Neuronal stem cell (in vitro differentiated cells): ENCODE measurements around the gene CLEC4G.

Experiments used
- DNase-seq: peaks from one replicate; pipeline ENCODE4 v3.0.0-alpha.2; 2013; ENCODE audit warnings: low spot score
- H2AFZ ChIP-seq: one replicate; pipeline ENCODE4 v1.6.1; 2013; ENCODE audit warnings: mild to moderate bottlenecking, low read length, inconsistent platforms
- H2AK5ac ChIP-seq: 2 replicates; pipeline ENCODE4 v1.6.1; 2013; ENCODE audit warnings: low read depth, mild to moderate bottlenecking, inconsistent platforms, low read length, moderate library complexity, mixed read lengths
- H2BK120ac ChIP-seq: 2 replicates; pipeline ENCODE4 v1.6.1; 2013; ENCODE audit warnings: low read depth, mild to moderate bottlenecking, inconsistent platforms, low read length, moderate library complexity, mixed read lengths
- H2BK12ac ChIP-seq: one replicate; pipeline ENCODE4 v1.6.1; 2013; ENCODE audit warnings: low read length, inconsistent platforms
- H2BK15ac ChIP-seq: 2 replicates; pipeline ENCODE4 v1.6.1; 2013; ENCODE audit warnings: mild to moderate bottlenecking, low read length, inconsistent platforms, mixed read lengths
- H2BK5ac ChIP-seq: one replicate; pipeline ENCODE4 v1.6.1; 2013; ENCODE audit warnings: inconsistent platforms, mild to moderate bottlenecking, low read length, moderate library complexity
- H3K14ac ChIP-seq: one replicate; pipeline ENCODE4 v1.6.1; 2013; ENCODE audit warnings: low read length, inconsistent platforms
- H3K18ac ChIP-seq: 2 replicates; pipeline ENCODE4 v1.6.1; 2013; ENCODE audit warnings: low read length, inconsistent platforms
- H3K23ac ChIP-seq: 2 replicates; pipeline ENCODE4 v1.6.1; 2013; ENCODE audit warnings: low read depth, mild to moderate bottlenecking, mixed read lengths, low read length, inconsistent platforms; ENCODE audit not compliant: poor library complexity
- H3K27ac ChIP-seq: replicated peaks from 3 replicates; pipeline ENCODE4 v1.5.1; 2013; ENCODE audit warnings: low read length, inconsistent platforms
- H3K27me3 ChIP-seq, 3 experiments: 2 replicates each; pipeline ENCODE4 v1.6.1; 2013; ENCODE audit warnings: low read length in 3 of 3, mild to moderate bottlenecking in 2 of 3, inconsistent platforms in 1 of 3, low read depth in 1 of 3, mixed read lengths in 1 of 3, moderate library complexity in 1 of 3; ENCODE audit not compliant: control insufficient read depth in 3 of 3, insufficient read depth in 3 of 3
- H3K36me3 ChIP-seq, 2 donors: replicated peaks in 1 of 2; 2 replicates each; pipeline ENCODE4 v1.6.1; 2013; ENCODE audit warnings: low read length in 2 of 2; ENCODE audit not compliant: control insufficient read depth in 2 of 2, insufficient read depth in 2 of 2
- H3K4ac ChIP-seq: 2 replicates; pipeline ENCODE4 v1.6.1; 2013; ENCODE audit warnings: inconsistent platforms, mild to moderate bottlenecking, low read length, moderate library complexity
- H3K4me1 ChIP-seq, 2 donors: 1 replicate in 1 of 2; 2 replicates in 1 of 2; pipeline ENCODE4 v1.6.1; 2013; ENCODE audit warnings: low read length in 2 of 2, low read depth in 1 of 2; ENCODE audit not compliant: control insufficient read depth in 2 of 2, insufficient read depth in 1 of 2
- H3K4me2 ChIP-seq: one replicate; pipeline ENCODE4 v1.6.1; 2013; ENCODE audit warnings: mild to moderate bottlenecking, low read length, inconsistent platforms; ENCODE audit not compliant: insufficient read depth, poor library complexity, severe bottlenecking
- H3K4me3 ChIP-seq, 2 donors: 2 replicates each; pipeline ENCODE4 v1.5.1; 2013; ENCODE audit warnings: low read length in 2 of 2, mild to moderate bottlenecking in 2 of 2, inconsistent platforms in 1 of 2, moderate library complexity in 1 of 2
- H3K79me1 ChIP-seq: one replicate; pipeline ENCODE4 v1.6.1; 2013; ENCODE audit warnings: low read depth, mild to moderate bottlenecking, inconsistent platforms, low read length, moderate library complexity
- H3K9ac ChIP-seq: one replicate; pipeline ENCODE4 v1.6.1; 2013; ENCODE audit warnings: mild to moderate bottlenecking, low read depth, low read length, inconsistent platforms; ENCODE audit not compliant: poor library complexity
- H3K9me3 ChIP-seq, 2 donors: replicated peaks in 1 of 2; 2 replicates each; pipeline versions ENCODE3 to v1.6.1; 2013; ENCODE audit warnings: low read length in 2 of 2, mild to moderate bottlenecking in 2 of 2, inconsistent platforms in 1 of 2, low read depth in 1 of 2, mixed read lengths in 1 of 2, moderate library complexity in 1 of 2; ENCODE audit not compliant: control insufficient read depth in 2 of 2, insufficient read depth in 1 of 2
- H4K8ac ChIP-seq: one replicate; pipeline ENCODE4 v1.6.1; 2013; ENCODE audit warnings: low read depth, mild to moderate bottlenecking, inconsistent platforms, low read length, moderate library complexity
- H4K91ac ChIP-seq: one replicate; pipeline ENCODE4 v1.6.1; 2013; ENCODE audit warnings: low read length, low read depth, mild to moderate bottlenecking, inconsistent platforms; ENCODE audit not compliant: poor library complexity
- WGBS, 2 donors: extraction: QIAGEN DNeasy Blood & Tissue Kit; methylation state at CpG; one replicate each; pipeline ENCODE4 v1.1.7; 2013; ENCODE audit warnings: missing lambda C conversion rate in 2 of 2, mixed read lengths in 1 of 2; ENCODE audit not compliant: insufficient read length in 2 of 2, insufficient replicate concordance in 1 of 2; ENCODE audit errors: extremely low coverage in 2 of 2; 5-methylcytosine and 5-hydroxymethylcytosine counted together

The CLEC4G gene

GRCh38 chr19:7737215-7737614 lies 5.3 kb upstream of the CLEC4G start:
- WGBS, 2 donors: no CpG with 5 or more reads among the region's 11 CpGs
- no peak overlapping the region for H2BK12ac ChIP-seq

GRCh38 chr19:7736148-7736547 lies 4.2 kb upstream of the CLEC4G start:
- Histone ChIP-seq H3K9me3 (no peaks in the 10 kb centered on the region), H3K4me3 (no peak overlapping the region), H3K4me1 (no peaks in the 10 kb centered on the region), H4K8ac (no peak overlapping the region), H2AK5ac (no peak overlapping the region), H2BK120ac (no peak overlapping the region), H3K18ac (no peak overlapping the region), H2BK5ac (no peak overlapping the region), H3K27me3 (peaks cover 3 to 19% (median 15%) of the 10 kb centered on the region in 3 experiments), H3K27ac (no peak overlapping the region), H3K36me3 (no peaks in the 10 kb centered on the region), H2AFZ (no peak overlapping the region), H3K4ac (no peak overlapping the region), H2BK15ac (no peak overlapping the region), H3K14ac (no peak overlapping the region), H3K79me1 (no peaks in the 10 kb centered on the region), H3K23ac (no peak overlapping the region), H3K9ac (no peak overlapping the region), H2BK12ac (no peak overlapping the region), H4K91ac (no peak overlapping the region), H3K4me2 (no peak overlapping the region)
- DNase-seq: no peak
- no CpG with 5 or more reads among the region's 1 CpG for WGBS, 2 donors

More at GRCh38 chr19:7737215-7737614, 5.3 kb upstream of the CLEC4G start:
- Histone ChIP-seq H3K79me1 (no peaks in the 10 kb centered on the region), H3K23ac (no peak overlapping the region), H3K27ac (no peak overlapping the region), H3K9me3 (no peaks in the 10 kb centered on the region), H3K4me3 (no peak overlapping the region), H2AFZ (no peak overlapping the region), H2AK5ac (no peak overlapping the region), H2BK5ac (no peak overlapping the region), H3K9ac (no peak overlapping the region), H2BK15ac (no peak overlapping the region), H3K27me3 (peaks cover 0 to 8% (median 5%) of the 10 kb centered on the region in 3 experiments), H3K4me1 (no peaks in the 10 kb centered on the region), H3K14ac (no peak overlapping the region), H3K4ac (no peak overlapping the region), H4K8ac (no peak overlapping the region), H3K36me3 (no peaks in the 10 kb centered on the region), H3K4me2 (no peak overlapping the region), H4K91ac (no peak overlapping the region), H2BK120ac (no peak overlapping the region), H3K18ac (no peak overlapping the region)
- no peak for DNase-seq

- H2AFZ ChIP-seq: no peak overlapping the region
- no peak overlapping the region for H2BK12ac ChIP-seq
- H3K9ac ChIP-seq: no peak overlapping the region
- H3K36me3 ChIP-seq: no peaks in the 10 kb centered on the region
- no peak overlapping the region for H4K8ac ChIP-seq
- no peaks in the 10 kb centered on the region for H3K4me1 ChIP-seq
- no peak overlapping the region for H2BK15ac ChIP-seq
- no peak overlapping the region for H3K23ac ChIP-seq
- no peaks in the 10 kb centered on the region for H3K9me3 ChIP-seq
- no peak overlapping the region for H2BK120ac ChIP-seq
- no peak overlapping the region for H3K4me2 ChIP-seq
- WGBS, 2 donors: no CpG with 5 or more reads among the region's 12 CpGs
- H2AK5ac ChIP-seq: no peak overlapping the region
- no peaks in the 10 kb centered on the region for H3K79me1 ChIP-seq
- no peak for DNase-seq
- H3K27me3 ChIP-seq: peaks cover 16 to 33% (median 32%) of the 10 kb centered on the region in 3 experiments
- no peak overlapping the region for H3K4me3 ChIP-seq
- H3K18ac ChIP-seq: no peak overlapping the region
- H3K14ac ChIP-seq: no peak overlapping the region
- H3K4ac ChIP-seq: no peak overlapping the region
- H2BK5ac ChIP-seq: no peak overlapping the region
- no peak overlapping the region for H4K91ac ChIP-seq
- no peak overlapping the region for H3K27ac ChIP-seq
Measured at GRCh38 chr19:7734220-7735203, 2.6 kb upstream of the CLEC4G start.

GRCh38 chr19:7733376-7733775 lies 1.5 kb upstream of the CLEC4G start:
- Histone ChIP-seq H4K8ac (no peak overlapping the region), H2BK5ac (no peak overlapping the region), H3K4me2 (no peak overlapping the region), H3K79me1 (no peaks in the 10 kb centered on the region), H3K9ac (no peak overlapping the region), H3K4ac (no peak overlapping the region), H3K9me3 (no peaks in the 10 kb centered on the region), H3K27ac (no peak overlapping the region), H4K91ac (no peak overlapping the region), H3K4me1 (no peaks in the 10 kb centered on the region), H3K23ac (no peak overlapping the region), H2BK12ac (no peak overlapping the region), H3K27me3 (peaks cover 20 to 44% (median 43%) of the 10 kb centered on the region in 3 experiments), H3K14ac (no peak overlapping the region), H2BK120ac (no peak overlapping the region), H2AFZ (no peak overlapping the region), H2BK15ac (no peak overlapping the region), H2AK5ac (no peak overlapping the region), H3K4me3 (no peak overlapping the region), H3K36me3 (no peaks in the 10 kb centered on the region), H3K18ac (no peak overlapping the region)
- DNase-seq: no peak
- WGBS, 2 donors: no CpG with 5 or more reads among the region's 6 CpGs
